Measurements from ENCODE around the gene WDFY2.

The WDFY2 gene, protein sequence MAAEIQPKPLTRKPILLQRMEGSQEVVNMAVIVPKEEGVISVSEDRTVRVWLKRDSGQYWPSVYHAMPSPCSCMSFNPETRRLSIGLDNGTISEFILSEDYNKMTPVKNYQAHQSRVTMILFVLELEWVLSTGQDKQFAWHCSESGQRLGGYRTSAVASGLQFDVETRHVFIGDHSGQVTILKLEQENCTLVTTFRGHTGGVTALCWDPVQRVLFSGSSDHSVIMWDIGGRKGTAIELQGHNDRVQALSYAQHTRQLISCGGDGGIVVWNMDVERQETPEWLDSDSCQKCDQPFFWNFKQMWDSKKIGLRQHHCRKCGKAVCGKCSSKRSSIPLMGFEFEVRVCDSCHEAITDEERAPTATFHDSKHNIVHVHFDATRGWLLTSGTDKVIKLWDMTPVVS

DNA sequence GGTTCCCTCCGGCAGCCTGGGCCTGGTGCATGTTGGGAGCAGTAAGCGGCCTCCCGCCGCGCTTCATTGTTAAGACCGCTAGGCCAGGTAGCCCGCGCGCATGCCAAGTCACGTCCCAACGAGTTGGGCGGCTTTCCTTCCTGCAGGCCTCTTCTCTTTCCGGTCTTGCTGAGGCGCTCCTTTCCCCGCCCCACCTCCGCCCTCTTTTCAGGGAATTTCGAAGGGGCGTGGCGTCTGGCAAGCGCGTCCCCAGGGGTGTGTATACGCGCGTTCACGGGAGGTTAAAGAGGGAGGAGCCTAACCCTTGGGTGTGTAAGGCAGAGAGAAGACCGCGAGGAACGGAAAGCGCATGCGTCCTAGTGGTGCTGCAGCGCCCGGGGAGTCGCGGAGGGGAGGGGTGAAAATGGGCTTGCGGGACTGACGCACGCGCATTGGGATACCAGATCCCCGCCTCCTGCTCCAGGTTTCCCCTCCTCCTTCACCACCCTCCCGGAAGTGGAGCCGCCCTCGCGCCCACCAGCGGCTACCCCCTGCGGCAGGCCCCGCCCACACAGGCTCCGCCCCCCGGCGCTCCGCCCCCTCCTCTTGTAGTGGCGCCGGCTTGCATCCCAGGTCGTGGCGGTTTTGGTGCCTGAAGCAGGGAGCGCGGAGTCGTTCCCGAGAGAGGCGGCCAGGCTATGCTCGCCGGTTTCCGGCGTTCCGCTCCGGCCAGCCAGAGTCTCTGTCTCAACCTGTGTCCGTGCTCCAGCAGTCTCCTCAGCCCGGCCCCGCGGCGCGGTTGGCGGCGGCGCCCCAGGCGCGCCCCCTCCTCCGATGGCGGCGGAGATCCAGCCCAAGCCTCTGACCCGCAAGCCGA, at the start of gene WDFY2:
Gene WDFY2 (plus strand): TSS at position 588 of the 856 bp plus-strand sequence. CDS start 226 bp downstream, at position 814.
- Histone ChIP-seq H3K4me1 (ENCODE audit: control insufficient read depth in 1 of 2, insufficient read depth in 1 of 2, low read depth in 1 of 2, low read length in 1 of 2) (peaks cover 34 to 37% of the 10 kb centered on the region in 2 experiments), H3K27me3 (no peaks in the 10 kb centered on the region), H3K36me3 (no peaks in the 10 kb centered on the region), H3K4me3 (ENCODE audit: low read depth in 1 of 2, low read length in 1 of 2) (peak within 1 kb of the TSS; percentile 81 to 93), H3K27ac (peak within 1 kb of the TSS; percentile 86), H3K9me3 (no peaks in the 10 kb centered on the region)
- TF ChIP-seq, protein P1, sequence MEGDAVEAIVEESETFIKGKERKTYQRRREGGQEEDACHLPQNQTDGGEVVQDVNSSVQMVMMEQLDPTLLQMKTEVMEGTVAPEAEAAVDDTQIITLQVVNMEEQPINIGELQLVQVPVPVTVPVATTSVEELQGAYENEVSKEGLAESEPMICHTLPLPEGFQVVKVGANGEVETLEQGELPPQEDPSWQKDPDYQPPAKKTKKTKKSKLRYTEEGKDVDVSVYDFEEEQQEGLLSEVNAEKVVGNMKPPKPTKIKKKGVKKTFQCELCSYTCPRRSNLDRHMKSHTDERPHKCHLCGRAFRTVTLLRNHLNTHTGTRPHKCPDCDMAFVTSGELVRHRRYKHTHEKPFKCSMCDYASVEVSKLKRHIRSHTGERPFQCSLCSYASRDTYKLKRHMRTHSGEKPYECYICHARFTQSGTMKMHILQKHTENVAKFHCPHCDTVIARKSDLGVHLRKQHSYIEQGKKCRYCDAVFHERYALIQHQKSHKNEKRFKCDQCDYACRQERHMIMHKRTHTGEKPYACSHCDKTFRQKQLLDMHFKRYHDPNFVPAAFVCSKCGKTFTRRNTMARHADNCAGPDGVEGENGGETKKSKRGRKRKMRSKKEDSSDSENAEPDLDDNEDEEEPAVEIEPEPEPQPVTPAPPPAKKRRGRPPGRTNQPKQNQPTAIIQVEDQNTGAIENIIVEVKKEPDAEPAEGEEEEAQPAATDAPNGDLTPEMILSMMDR (IDR thresholded peaks at IDR 0.05) = peak; percentile 60

DNA sequence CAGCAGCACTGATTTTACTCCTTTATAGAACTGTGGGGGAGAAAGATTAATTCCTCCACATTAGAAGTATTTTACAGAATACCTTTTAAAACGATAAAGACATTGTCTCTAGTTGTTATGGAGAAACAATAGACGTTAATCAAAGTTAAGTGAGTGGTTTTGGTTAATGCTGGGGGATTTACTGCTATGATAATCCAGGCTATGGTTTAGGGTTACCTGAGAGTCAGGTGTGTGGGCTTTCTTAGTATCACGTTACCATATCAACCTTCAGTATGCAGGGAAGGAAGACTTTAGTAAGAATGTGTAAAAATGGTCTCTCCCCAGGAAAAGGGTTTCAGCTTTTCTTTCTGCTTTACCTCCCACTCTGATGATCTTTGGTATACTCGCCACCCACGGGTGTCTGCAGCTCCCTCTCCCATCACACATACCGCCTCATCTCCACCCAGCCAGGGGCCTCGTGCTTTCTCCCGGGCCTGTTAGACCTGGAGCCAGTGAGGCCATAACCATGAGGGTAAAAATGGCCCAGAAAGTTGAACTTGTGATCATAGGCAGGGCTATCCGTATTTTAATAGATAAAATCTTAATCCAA, 45.6 kb upstream of the WDFY2 start:
- Histone ChIP-seq H3K27ac (no peak overlapping the region), H3K4me3 (ENCODE audit: low read depth in 1 of 2, low read length in 1 of 2) (no peak overlapping the region), H3K9me3 (no peaks in the 10 kb centered on the region), H3K36me3 (no peaks in the 10 kb centered on the region), H3K4me1 (ENCODE audit: control insufficient read depth in 1 of 2, insufficient read depth in 1 of 2, low read depth in 1 of 2, low read length in 1 of 2) (peaks cover 18 to 19% of the 10 kb centered on the region in 2 experiments), H3K27me3 (peaks cover 16% of the 10 kb centered on the region)
- TF ChIP-seq, protein P1 (IDR thresholded peaks at IDR 0.05) = no peak

DNA sequence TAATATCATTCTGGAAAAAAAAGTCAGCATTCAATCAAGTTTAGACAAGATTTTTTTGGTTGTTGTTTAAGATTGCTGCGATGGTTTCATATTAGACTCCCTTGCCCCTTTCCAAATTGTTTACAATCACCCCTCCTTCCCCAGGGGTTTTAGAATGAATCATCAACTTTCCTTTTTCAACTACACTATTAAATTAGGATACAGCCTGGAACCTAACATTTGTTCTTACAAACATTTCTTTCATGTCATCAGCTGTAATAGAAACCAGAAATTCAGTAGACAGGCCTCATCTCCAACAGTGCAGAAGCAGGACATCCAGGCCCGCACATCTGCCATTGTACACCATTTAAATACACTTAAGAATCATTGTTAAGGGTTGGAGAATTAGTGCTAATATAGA, 44.4 kb upstream of the WDFY2 start:
- H3K36me3 ChIP-seq = no peaks in the 10 kb centered on the region
- H3K27me3 ChIP-seq = peaks cover 16% of the 10 kb centered on the region
- H3K4me3 ChIP-seq (ENCODE audit: low read depth in 1 of 2, low read length in 1 of 2) = no peak overlapping the region
- no peaks in the 10 kb centered on the region for H3K9me3 ChIP-seq
- peaks cover 6 to 7% of the 10 kb centered on the region in 2 experiments for H3K4me1 ChIP-seq (ENCODE audit: control insufficient read depth in 1 of 2, insufficient read depth in 1 of 2, low read depth in 1 of 2, low read length in 1 of 2)
- no peak overlapping the region for H3K27ac ChIP-seq
- TF ChIP-seq, protein P1 (IDR thresholded peaks at IDR 0.05) = no peak

DNA sequence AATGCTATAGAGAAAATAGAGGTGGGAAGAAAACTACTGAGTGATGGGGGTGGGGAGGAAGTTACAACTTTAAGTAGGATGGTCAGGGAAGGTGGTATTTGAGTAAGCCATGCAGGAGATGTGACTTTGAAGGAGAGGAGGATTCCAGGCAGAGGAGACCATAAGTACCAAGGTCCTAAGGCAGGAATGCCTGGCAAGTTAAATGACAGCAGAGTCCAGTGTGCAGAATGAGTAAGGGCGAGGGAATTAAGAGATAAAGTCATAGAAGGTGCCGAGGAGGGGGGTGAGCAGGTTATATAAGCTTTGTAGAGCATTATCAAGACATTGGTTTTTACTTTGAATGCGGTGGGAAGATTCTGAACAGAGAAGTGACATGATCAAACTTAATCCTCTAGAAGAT, 43.2 kb upstream of the WDFY2 start:
- Histone ChIP-seq H3K27me3 (peaks cover 16% of the 10 kb centered on the region), H3K36me3 (no peaks in the 10 kb centered on the region), H3K9me3 (no peaks in the 10 kb centered on the region), H3K4me3 (ENCODE audit: low read depth in 1 of 2, low read length in 1 of 2) (no peak overlapping the region), H3K4me1 (ENCODE audit: control insufficient read depth in 1 of 2, insufficient read depth in 1 of 2, low read depth in 1 of 2, low read length in 1 of 2) (no peaks in the 10 kb centered on the region), H3K27ac (no peak overlapping the region)
- TF ChIP-seq, protein P1 (IDR thresholded peaks at IDR 0.05) = no peak

DNA sequence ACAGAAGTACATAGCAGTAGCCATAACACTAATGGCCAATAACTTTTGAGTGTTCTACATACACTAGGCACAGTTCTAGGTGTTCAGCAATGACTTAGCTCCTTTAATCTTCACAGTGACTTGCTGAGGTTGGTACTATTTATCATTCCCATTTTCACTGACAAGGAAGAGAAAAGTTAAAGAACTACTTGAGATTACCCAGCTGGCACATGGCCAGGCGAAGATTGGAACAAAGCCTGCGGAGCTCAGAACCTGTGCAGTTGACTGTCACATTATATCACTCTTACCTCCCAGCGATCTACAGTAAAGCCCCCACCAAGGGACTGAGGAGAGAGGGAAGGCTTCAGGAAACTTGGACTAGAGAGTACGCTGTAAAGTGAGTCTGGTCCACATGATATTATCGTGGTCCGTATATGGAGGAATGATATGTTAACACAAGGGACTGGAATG, 42.4 kb upstream of the WDFY2 start:
- TF ChIP-seq, protein P1 (IDR thresholded peaks at IDR 0.05) = no peak
- H3K4me3 ChIP-seq (ENCODE audit: low read depth in 1 of 2, low read length in 1 of 2) = no peak overlapping the region
- H3K36me3 ChIP-seq = no peaks in the 10 kb centered on the region
- H3K27ac ChIP-seq = no peak overlapping the region
- no peaks in the 10 kb centered on the region for H3K4me1 ChIP-seq (ENCODE audit: control insufficient read depth in 1 of 2, insufficient read depth in 1 of 2, low read depth in 1 of 2, low read length in 1 of 2)
- peaks cover 16% of the 10 kb centered on the region for H3K27me3 ChIP-seq
- H3K9me3 ChIP-seq = no peaks in the 10 kb centered on the region
